ENCODE data around the gene PNLIPRP1.

Gene PNLIPRP1

DNA sequence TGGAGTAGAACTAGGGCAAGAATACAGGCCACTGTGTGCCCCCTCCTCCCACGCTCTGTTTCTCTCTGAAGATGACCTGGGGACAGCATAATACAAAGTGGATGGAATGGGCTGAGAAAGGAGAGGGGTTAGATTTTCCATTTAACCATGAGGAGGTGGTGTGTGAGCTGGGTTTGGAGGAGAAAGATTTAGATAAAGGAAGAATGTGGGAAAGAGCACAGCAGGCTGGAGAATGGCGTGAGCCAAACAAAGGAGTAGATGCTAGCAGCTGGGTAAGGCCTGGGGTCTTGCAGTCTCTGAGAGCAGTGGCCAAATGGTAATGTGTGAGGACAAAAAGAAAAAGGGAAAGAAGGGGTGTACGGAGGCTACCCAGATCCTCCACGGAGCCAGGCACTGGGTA is 38.6 kb downstream of the PNLIPRP1 start:
- in situ Hi-C loops (cut with HindIII; ENCODE audit: low sequenced_read_pairs), result no loop called here

DNA sequence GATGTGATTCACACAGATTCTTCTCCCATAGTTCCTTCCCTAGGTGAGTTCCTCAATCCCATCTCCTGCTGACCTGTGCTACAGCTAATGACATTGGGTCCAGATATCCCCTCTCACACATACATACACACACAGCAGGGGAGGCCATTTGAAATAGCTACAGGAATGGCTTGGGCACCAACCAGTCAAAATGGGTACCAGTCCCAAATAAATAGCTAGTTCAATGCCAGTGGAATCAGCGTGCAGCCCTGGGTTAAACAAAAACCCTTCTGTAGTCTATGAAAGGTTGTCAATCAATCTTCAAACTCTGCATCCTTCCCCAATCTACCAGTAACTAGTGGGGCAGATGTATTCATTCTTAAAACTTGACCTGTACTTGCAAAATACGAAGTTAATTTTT is 39.3 kb downstream of the PNLIPRP1 start:
- in situ Hi-C loops (cut with HindIII; ENCODE audit: low sequenced_read_pairs), result no loop called here

DNA sequence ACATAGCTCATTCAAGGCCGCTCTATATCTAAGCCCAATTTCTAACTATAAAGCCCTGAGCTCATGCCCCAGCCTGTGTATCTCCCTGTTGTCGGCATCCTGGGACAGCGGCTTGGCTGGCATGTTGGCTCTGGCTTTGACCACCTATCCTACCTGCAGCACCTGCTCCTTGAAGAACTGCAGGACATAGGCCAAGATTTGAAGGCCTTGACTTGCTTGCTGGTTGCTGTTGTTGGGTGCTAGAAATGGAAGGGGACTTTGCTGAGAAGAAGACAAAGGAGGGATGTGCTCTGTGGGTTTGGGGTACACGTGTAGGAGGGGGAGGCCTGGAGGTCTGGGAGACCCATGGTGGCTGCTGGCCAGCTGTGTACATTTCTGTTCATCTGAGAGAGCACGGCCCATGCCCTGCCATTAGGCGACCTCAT is 41.1 kb downstream of the PNLIPRP1 start:
- in situ Hi-C loops (cut with HindIII; ENCODE audit: low sequenced_read_pairs), result no loop called here

DNA sequence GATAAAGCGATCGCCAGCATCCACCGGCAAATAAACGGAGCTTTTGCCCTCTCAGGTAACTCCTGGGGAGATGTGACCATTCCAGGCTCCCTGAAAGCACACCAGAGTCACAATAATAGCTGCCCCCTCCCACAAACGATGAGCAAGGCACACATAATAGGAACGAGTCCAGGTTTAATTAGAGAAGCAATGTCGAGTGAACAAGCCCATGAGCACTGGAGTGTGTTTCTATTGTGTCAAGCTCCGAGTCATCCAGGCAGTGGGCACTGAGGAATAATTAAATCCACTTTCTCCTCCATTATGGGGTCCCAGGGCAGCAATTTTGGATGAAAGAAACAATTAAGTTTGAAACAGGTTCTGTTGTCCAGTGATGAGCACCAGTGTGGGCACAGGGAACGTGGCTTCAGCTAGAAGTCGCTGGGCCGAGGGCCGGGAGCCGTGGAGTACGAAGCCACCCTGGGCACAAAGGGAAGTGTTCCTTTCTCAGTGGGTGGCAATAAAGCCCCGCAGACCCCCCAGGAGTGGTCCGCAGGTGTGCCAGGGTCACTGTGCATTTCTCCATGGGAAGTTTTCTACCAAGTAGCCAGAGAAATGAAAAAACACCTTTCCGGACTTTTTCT is 41.9 kb downstream of the PNLIPRP1 start:
- in situ Hi-C loops (cut with HindIII; ENCODE audit: low sequenced_read_pairs), result no loop called here

DNA sequence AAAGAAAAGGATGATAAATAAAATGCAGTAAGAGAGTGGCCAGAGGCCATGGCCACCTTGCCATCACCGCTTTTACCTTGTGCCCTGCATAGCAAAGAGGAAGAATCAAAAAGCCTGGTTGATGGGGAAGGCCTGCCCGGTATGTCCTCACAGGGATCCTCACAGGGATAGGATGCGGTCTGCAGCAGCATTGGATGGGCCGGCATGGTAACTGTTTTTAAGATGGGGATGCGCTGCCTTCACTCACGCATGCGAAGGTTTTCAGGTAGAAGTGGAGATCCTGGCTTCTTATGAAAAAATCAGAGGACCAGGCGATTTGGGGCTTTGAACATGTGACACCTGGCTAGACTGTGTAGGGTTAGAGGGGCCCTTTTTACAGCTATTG is 42.4 kb downstream of the PNLIPRP1 start:
- in situ Hi-C loops (cut with HindIII; ENCODE audit: low sequenced_read_pairs), result no loop called here

DNA sequence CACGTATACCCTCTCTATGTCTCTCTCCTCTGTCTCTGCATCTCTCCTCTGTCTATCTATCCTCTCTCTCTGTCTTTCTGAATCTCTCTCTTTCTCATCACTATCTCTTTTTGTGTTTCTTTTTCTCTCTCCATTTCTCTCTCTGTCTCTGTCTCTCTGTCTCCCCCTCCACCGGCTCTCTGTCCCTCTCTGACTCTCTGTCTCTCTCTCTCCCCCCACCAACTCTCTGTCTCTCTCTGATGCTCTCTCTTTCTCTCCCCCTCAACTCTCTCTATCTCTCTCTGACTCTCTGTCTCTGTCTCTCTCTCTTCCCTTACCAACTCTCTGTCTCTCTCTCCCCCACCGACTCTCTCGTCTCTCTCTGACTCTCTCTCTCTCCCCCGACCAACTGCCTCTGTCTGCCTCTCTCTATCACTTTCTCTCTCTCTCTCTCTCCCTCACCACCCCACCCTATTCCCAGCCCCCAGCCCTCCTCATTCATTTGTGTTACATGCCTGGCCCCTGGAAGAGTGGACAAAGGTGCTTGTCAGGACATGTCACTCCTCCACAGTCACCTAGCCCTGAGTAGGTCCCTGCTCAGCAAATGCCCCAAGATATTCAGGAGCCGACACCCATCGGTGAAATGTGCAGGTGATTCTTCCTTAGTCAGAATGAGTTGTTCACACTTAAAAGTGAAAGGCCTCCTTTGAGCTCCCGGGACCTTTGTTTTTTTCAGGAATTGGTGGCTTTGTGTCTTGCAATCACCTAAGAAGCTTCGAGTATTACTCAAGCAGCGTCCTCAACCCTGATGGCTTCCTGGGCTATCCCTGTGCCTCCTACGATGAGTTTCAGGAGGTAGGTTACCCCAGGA is 43.6 kb downstream of the PNLIPRP1 start:
- in situ Hi-C loops (cut with HindIII; ENCODE audit: low sequenced_read_pairs), result no loop called here

DNA sequence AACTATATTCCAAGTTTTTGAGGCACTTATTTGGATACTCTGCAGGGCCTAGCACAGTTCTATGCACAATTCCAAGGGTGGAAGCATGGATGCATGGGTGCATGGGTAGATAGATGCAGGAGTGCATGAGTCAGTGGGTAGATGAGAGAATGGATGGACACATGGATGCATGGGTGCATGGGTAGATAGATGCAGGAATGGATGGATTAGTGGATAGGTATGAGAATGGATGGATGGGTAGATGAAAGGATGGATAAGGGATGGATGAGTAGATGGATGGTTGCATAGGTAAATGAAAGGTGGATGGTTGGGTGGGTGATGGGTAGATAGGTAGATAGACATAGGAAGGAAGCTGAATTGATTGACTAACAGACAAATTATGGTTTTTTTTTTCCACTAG is 45.6 kb downstream of the PNLIPRP1 start:
- in situ Hi-C loops (cut with HindIII; ENCODE audit: low sequenced_read_pairs), result no loop called here

DNA sequence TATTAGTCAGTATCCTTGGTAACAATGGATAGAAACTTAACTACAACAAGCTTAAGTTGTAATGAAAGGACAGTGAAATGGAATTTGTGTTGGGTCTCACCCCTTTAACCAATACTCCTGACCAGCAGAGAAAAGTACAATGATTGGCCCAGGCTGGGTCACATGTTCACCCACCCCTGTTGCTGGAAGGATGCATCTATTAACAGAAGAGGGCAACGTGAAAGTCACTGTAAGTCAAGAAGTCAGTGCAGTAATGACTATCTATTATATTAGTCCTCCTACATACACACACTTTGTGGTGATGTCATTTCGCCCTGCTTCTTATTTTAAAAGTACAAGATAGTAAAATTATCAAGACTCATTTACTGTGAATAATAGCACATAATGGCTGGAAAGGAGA is 46.2 kb downstream of the PNLIPRP1 start:
- in situ Hi-C loops (cut with HindIII; ENCODE audit: low sequenced_read_pairs), result no loop called here

DNA sequence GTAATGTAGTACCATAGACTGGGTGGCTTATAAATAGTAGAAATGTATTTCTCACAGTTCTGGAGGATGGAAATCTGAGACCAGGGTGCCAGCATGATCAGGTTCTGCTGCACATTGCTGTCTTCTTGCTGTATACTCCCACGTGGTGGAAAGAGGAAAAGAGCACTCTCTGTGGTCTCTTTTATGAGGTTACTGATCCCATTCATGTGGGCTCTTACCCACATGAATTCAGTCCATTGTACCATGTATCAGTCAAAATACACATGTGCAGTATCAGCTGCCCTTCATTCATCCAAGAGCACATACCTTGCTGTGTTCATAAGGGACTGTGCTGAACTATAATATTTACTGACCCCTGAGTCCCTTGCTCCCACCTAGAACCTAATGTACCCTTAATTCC is 47.1 kb downstream of the PNLIPRP1 start:
- in situ Hi-C loops (cut with HindIII; ENCODE audit: low sequenced_read_pairs), result no loop called here

DNA sequence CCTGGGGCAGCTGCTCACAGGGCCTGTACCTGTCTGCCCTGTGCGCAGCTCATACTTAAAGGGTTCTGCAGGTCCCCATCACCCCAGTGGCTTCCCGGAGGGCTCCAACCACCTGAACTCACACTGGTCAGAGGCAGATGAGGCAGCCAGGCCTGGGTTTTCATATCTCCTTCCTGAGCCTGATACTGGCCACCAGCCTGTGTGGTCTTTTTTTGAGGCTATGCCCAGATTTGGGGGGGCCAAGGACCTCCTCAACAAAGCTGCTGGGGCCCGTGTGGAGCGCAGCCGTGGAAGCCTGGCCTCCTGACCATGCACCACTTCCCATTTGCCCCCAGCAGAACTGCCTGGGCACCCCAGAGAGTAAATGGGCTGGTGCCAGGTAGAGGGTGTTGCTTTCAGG is 55.7 kb downstream of the PNLIPRP1 start:
- in situ Hi-C loops (cut with HindIII; ENCODE audit: low sequenced_read_pairs), result no loop called here

DNA sequence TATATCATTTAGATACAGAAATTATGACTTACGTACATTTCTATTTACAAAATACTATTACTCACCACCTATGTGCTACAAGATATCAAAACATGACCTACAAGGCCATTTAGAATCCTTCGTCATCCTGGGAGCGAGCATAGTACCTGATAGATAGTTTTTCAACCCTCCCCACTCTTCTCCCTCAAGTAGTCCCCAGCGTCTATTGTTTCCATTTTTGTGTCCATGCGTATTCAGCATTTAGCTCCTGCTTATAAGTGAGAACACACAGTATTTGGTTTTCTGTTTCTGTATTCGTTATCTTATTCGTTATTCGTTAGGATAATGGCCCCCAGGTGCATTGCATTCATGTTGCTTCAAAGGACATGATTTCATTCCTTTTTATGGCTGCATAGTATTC is 58.1 kb downstream of the PNLIPRP1 start:
- in situ Hi-C loops (cut with HindIII; ENCODE audit: low sequenced_read_pairs), result no loop called here

DNA sequence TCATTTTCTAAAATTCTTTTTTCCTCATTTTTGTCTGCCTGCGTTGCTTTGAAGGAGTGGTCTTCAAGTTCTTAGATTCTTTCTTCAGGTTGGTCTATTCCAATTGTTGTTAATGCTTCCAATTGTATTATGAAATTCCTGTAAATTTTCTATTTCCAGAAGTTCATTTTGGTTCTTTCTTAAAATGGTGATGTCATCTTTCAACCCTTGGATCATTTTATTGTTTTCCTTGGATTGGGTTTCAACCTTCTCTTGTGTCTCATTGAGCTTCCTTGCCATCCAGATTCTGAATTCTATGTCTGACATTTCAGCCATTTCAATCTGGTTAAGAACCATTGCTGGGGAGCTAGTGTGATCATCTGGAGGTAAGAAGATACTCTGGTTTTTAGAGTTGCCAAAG is 63.1 kb downstream of the PNLIPRP1 start:
- in situ Hi-C loops (cut with HindIII; ENCODE audit: low sequenced_read_pairs), result no loop called here

DNA sequence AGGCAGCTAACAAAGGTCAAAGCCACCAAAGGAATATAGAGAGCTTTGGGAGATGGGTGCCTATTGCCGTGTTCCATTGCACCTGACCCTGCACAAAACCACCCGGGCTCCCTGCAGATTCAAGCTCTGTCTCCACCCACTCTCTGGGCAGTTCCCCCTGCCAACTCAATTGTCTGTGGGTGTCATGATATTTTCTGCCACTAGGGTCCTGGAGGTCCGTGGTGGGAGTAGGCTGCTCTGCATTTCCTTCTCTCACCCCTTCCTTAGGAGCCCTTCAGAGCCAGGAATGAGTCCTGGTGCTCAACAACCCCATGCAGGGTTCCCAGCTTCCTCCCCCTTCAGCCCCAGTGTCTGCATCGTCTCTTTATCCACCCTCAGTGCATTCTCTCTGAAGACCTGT is 64.1 kb downstream of the PNLIPRP1 start:
- in situ Hi-C loops (cut with HindIII; ENCODE audit: low sequenced_read_pairs), result no loop called here

DNA sequence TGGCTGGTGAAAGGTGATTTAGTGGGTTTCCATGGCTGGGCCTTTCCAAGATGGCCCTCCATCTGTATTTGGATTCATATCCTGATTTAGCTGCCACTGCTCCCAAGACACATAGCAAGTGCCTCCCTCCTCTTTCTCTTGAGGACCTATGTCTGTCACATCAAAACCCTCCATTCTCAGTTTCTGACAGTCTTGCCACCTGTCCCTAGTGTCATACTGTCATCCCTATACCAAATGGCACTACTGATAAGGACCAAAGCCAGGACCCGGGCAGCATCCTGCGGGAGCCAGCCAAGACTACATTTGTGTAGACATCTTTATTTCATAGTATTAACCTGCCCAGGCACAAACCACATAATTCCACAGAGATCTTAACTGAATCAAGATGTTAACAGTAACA is 64.8 kb downstream of the PNLIPRP1 start:
- in situ Hi-C loops (cut with HindIII; ENCODE audit: low sequenced_read_pairs), result no loop called here

DNA sequence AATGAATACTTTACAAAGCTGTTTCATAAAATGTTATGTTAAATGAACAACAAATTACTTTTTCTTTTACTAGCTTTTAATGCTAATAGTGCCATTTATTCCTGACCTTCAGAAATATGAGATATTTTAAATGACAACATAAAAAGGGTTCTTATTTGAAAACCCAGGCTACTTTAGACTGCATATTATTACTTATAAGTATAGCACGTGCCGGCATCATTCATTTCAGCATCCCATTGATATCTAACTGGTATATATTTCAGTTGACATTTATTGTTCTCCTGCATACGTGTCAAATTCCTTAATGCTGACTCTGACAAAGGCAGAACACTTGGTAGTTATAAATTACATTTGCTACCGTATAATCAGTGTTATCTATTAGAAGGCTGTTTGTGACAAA is 65.3 kb downstream of the PNLIPRP1 start:
- in situ Hi-C loops (cut with HindIII; ENCODE audit: low sequenced_read_pairs), result no loop called here

DNA sequence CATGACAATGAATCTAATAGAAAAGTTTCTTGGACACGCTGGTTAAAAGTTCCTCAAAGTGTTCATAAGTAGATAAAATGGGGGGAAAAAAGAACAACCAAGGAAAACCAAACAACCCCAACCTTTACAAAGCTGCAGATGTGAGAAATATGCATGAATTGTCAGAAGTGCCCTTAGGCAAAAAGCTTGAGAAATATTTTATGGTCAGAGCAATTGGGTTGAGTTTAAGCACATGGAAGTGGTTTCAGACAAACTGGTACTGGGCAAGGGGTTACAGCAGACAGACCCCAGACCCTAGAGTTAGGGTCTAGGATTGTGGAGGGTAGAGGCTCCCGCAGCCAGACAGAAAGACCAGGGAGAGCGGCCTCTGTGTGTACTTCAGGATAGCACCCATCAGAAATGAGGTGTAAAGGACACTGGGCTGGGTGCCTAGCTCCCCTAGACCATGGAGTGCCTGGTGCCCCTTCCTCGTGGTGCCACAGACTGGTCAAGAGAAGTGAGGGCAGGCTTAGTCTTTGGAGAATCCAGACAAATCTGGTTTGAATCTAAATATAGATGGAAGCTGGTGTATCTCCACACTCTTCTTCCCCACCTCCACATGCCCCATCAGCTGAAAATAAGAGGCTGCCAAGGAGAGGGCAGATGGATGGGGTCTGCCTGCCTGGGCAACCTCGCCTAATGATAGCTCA is 67.2 kb downstream of the PNLIPRP1 start:
- in situ Hi-C loops (cut with HindIII; ENCODE audit: low sequenced_read_pairs), result no loop called here
